Smooth muscle cell (in vitro differentiated cells): ENCODE data around the gene SOX10. TPM values are rescaled to one million over a fixed set of nuclear protein-coding genes. Genes with fewer than 3 reads are reported as not detected.
"Not testable (repeated sequence)": the region's sequence is repeated elsewhere in the genome, so short reads cannot be mapped to it uniquely, and the experiment has no call there.

Source experiments
- DNase-seq: peaks from one replicate; lab custom pipeline; 2025; ENCODE audit not compliant: unreplicated experiment; lab: John Stamatoyannopoulos, UW
- H2AFZ ChIP-seq: fragments of 200-600 bp; sonication (generic); 2 replicates; pipeline ENCODE4 v1.6.0; 2016; ENCODE audit warnings: antibody characterized with exemption, low read depth, mild to moderate bottlenecking
- H3F3A ChIP-seq: fragments of 200-600 bp; sonication (generic); 2 replicates; pipeline ENCODE4 v1.6.0; 2017; ENCODE audit warnings: antibody characterized with exemption, low read depth
- H3K27ac ChIP-seq: fragments of 200-600 bp; sonication (generic); 2 replicates; pipeline ENCODE4 v1.5.1; 2016; ENCODE audit warnings: low read depth, mild to moderate bottlenecking
- H3K27me3 ChIP-seq: fragments of 200-600 bp; sonication (generic); 2 replicates; pipeline ENCODE4 v1.6.1; 2016; ENCODE audit warnings: low read depth, mild to moderate bottlenecking
- H3K36me3 ChIP-seq: fragments of 200-600 bp; sonication (generic); 2 replicates; pipeline ENCODE4 v1.5.1; 2016; ENCODE audit warnings: low read depth
- H3K4me1 ChIP-seq: fragments of 200-600 bp; sonication (generic); 2 replicates; pipeline ENCODE4 v1.5.1; 2016; ENCODE audit warnings: low read depth
- H3K4me2 ChIP-seq: fragments of 200-600 bp; sonication (generic); 2 replicates; pipeline ENCODE4 v1.6.0; 2016; ENCODE audit warnings: mild to moderate bottlenecking
- H3K4me3 ChIP-seq: fragments of 200-600 bp; sonication (generic); 2 replicates; pipeline ENCODE4 v1.5.1; 2016; ENCODE audit warnings: mild to moderate bottlenecking
- H3K79me2 ChIP-seq: fragments of 200-600 bp; sonication (generic); 2 replicates; pipeline ENCODE4 v1.6.0; 2016; ENCODE audit warnings: low read depth, mild to moderate bottlenecking
- H3K9ac ChIP-seq: fragments of 200-600 bp; sonication (generic); 2 replicates; pipeline ENCODE4 v1.6.0; 2016; ENCODE audit warnings: low read depth
- H3K9me3 ChIP-seq: fragments of 200-600 bp; sonication (generic); replicated peaks from 2 replicates; pipeline ENCODE4 v1.5.1; 2016; ENCODE audit warnings: low read depth
- H4K20me1 ChIP-seq: fragments of 200-600 bp; sonication (generic); 2 replicates; pipeline ENCODE4 v1.6.0; 2016; ENCODE audit warnings: low read depth
- WGBS: methylation state at CpG from one replicate; pipeline ENCODE4 v1.1.7; 2016; ENCODE audit warnings: low lambda C conversion rate; 5-methylcytosine and 5-hydroxymethylcytosine counted together
- polyA plus RNA-seq: library from polyadenylated mRNA; unstranded; fragments of >200 nt; fragmentation: Nextera tagmentation; extraction: Ambion mirVana; gene quantifications from 2 replicates; pipeline ENCODE4 v1.2.1, GENCODE V29; 2016
- total RNA-seq: library from RNA; depleted of rRNA; stranded (reverse); fragments of >200 nt; gene quantifications from 2 replicates; pipeline ENCODE4 v1.2.3, GENCODE V29; 2014
- TF ChIP-seq, protein P1 (sequence below): fragments of 200-600 bp; sonication (generic); IDR thresholded peaks from 2 replicates; pipeline ENCODE4 v1.5.1; 2017; ENCODE audit warnings: borderline replicate concordance, mild to moderate bottlenecking, antibody characterized with exemption; ENCODE audit not compliant: insufficient read depth, poor library complexity, severe bottlenecking

Gene SOX10
- total and polyA plus RNA-seq, 2 experiments from 2014 or later, result not detected

DNA sequence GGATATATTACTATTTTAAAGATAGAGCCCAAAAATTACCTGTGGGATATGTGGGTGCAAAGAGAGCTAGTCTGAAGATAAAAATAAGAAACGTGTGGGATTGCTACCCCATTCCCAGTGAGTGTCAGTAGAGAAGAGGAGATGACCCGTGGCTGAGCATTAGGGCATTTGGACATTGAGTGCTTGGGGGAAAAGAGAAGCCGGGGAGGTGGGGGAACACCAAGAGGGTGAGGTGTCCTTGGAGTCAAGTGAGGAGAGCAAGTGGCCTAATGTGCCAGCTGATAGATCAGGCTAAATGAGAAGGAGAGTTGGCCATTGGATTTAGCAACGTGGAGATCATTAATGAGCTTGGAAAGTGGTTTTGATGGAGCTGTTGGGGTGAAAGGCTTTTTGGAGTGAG lies 29.7 kb downstream of the SOX10 start:
- no peak for DNase-seq
- Histone ChIP-seq H3K4me1 (peaks cover 9% of the 10 kb centered on the region), H2AFZ (no peak overlapping the region), H3K36me3 (no peaks in the 10 kb centered on the region), H3K79me2 (peaks cover 24% of the 10 kb centered on the region), H3K4me3 (peak overlapping the region; percentile 89), H3K27ac (no peak overlapping the region), H3K4me2 (peak overlapping the region; percentile 98), H3F3A (no peaks in the 10 kb centered on the region), H4K20me1 (no peaks in the 10 kb centered on the region), H3K9ac (peak overlapping the region; percentile 92), H3K27me3 (no peaks in the 10 kb centered on the region), H3K9me3 (no peaks in the 10 kb centered on the region)
- WGBS, result 84% methylated on average over 4 of the region's 4 CpGs
- TF ChIP-seq, protein P1, sequence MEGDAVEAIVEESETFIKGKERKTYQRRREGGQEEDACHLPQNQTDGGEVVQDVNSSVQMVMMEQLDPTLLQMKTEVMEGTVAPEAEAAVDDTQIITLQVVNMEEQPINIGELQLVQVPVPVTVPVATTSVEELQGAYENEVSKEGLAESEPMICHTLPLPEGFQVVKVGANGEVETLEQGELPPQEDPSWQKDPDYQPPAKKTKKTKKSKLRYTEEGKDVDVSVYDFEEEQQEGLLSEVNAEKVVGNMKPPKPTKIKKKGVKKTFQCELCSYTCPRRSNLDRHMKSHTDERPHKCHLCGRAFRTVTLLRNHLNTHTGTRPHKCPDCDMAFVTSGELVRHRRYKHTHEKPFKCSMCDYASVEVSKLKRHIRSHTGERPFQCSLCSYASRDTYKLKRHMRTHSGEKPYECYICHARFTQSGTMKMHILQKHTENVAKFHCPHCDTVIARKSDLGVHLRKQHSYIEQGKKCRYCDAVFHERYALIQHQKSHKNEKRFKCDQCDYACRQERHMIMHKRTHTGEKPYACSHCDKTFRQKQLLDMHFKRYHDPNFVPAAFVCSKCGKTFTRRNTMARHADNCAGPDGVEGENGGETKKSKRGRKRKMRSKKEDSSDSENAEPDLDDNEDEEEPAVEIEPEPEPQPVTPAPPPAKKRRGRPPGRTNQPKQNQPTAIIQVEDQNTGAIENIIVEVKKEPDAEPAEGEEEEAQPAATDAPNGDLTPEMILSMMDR, result no peak

DNA sequence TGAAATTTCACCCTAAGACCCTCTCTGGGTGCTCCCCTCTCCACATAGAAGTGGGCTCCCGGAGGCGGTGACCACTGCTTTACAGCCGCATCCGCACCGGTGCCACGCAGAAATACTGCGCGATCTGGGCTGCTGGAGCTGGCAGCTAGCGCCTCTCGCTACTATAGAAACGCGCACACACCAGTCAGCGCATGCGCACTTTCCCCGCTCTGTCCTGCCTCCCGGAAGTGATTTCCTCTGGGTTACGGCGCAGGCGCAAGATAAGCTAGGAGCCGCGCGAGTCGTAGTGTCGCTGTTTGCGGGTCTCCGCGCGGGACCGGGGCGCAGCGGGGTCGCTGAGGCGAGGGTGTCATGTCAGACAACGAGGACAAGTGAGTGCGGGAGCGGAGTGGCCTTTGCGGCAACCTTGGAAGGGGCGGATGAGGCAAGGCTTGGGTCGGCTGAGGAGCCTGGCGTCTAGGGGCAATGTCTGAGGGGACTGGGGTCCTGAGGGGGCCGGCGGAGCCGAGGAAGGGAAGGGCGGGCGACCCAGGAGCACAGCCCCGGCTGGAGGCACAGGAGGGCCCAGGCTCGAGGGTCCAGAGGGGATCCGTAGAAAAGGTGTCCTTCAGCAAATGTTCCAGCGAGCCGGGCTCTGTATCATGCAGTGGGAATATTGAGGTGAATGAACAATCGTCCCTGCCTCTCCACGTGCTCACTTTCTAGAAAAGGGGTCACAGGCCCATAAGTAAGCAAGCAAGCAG lies 30.7 kb downstream of the SOX10 start, which contains the start of the genes C22orf23 and POLR2F:
Gene C22orf23, minus strand, starts transcription at position 165 of the 743 bp plus-strand sequence. CDS start 452 bp downstream, outside the sequence.
Gene POLR2F, plus strand, starts transcription at position 263 of the 743 bp plus-strand sequence. Its CDS starts 89 bp downstream, at position 352.
- Histone ChIP-seq H3K79me2 (peaks cover 24% of the 10 kb centered on the region), H3K27me3 (no peaks in the 10 kb centered on the region), H3K9me3 (no peaks in the 10 kb centered on the region), H3K36me3 (no peaks in the 10 kb centered on the region), H3K9ac (peak within 1 kb of the TSS; percentile 92), H3K27ac (peak within 1 kb of the TSS; percentile 60), H3K4me2 (peak within 1 kb of the TSS; percentile 98), H3K4me3 (peak within 1 kb of the TSS; percentile 89), H2AFZ (peak within 1 kb of the TSS; percentile 88), H3K4me1 (peaks cover 9% of the 10 kb centered on the region), H3F3A (no peaks in the 10 kb centered on the region), H4K20me1 (no peaks in the 10 kb centered on the region)
- DNase-seq, result peak; percentile 86
- TF ChIP-seq, protein P1, result no peak
- WGBS, result under 1% methylated on average over 45 of the region's 52 CpGs

DNA sequence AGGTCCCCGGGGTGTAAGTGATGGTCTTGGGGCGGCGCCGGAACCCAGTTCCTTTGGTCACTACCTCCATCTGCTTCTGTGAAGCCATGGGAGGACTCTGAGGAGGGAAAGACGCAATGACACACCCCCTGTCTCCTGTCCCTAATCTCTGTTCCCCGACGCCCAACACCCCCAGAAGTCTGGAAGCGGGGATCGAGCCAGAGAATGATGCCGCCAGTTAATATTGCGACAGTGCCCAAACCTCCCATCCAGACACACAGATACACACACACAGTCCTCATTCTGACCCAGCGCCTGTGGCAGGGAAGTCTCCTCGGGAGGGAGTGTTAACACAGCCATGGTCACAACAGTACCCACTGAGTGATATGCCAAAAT lies 31.3 kb downstream of the SOX10 start:
- peak overlapping the region; percentile 92 for H3K9ac ChIP-seq

DNA sequence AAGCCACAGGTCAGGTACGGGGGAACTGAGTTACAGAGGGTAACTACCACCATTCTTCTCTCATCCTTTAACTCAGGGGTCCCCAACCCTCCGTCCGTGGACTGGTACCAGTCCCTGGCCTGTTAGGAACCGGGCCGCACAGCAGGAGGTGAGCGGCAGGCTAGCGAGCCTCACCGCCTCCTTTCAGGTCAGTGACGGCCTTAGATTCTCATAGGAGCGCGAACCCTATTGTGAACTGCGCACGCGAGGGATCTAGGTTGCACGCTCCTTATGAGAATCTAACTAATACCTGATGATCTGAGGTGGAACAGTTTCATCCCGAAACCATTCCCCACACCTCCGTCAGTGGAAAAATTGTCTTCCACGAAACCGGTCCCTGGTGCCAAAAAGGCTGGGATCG lies 31.7 kb downstream of the SOX10 start:
- not testable (repeated sequence) for DNase-seq, H3K4me1 ChIP-seq, H4K20me1 ChIP-seq, H3K9me3 ChIP-seq, H3K36me3 ChIP-seq, H3F3A ChIP-seq, H3K27me3 ChIP-seq
- Histone ChIP-seq H3K4me3 (peak overlapping the region; percentile 89), H2AFZ (peak overlapping the region; percentile 88), H3K4me2 (peak overlapping the region; percentile 98), H3K9ac (peak overlapping the region; percentile 92), H3K79me2 (peaks cover 24% of the 10 kb centered on the region), H3K27ac (peak overlapping the region; percentile 60)
- WGBS, result 46% methylated on average over 20 of the region's 20 CpGs

More for the DNA sequence above, 31.3 kb downstream of the SOX10 start:
- no peak for DNase-seq
- H2AFZ ChIP-seq, result peak overlapping the region; percentile 88
- H3K9me3 ChIP-seq, result no peaks in the 10 kb centered on the region
- H3K79me2 ChIP-seq, result peaks cover 24% of the 10 kb centered on the region
- H3K36me3 ChIP-seq, result no peaks in the 10 kb centered on the region
- TF ChIP-seq, protein P1, result no peak
- peak overlapping the region; percentile 60 for H3K27ac ChIP-seq
- H4K20me1 ChIP-seq, result no peaks in the 10 kb centered on the region
- WGBS, result 7% methylated on average over 13 of the region's 13 CpGs
- H3K4me2 ChIP-seq, result peak overlapping the region; percentile 98
- no peaks in the 10 kb centered on the region for H3K27me3 ChIP-seq
- no peaks in the 10 kb centered on the region for H3F3A ChIP-seq
- peak overlapping the region; percentile 89 for H3K4me3 ChIP-seq
- peaks cover 9% of the 10 kb centered on the region for H3K4me1 ChIP-seq
